K562 (cell line): ENCODE data around the gene ATP2A1. TPM values are rescaled to one million over a fixed set of nuclear protein-coding genes. Genes with fewer than 3 reads are reported as not detected.

Experiments used
- REST ChIP-seq, 2 experiments: fragments of 450-650 bp; formaldehyde crosslinking in 1 of 2; IDR thresholded peaks; 2 replicates each; pipeline versions ENCODE4 v1.4.0 to v1.6.1; 2014 to 2020; ENCODE audit warnings: mild to moderate bottlenecking in 2 of 2, borderline replicate concordance in 1 of 2, low read depth in 1 of 2
- SIX5 ChIP-seq, 2 experiments: IDR thresholded peaks; 2 replicates each; pipeline ENCODE4 v1.6.1; 2011; ENCODE audit warnings: low read length in 2 of 2, borderline replicate concordance in 1 of 2, low read depth in 1 of 2, mild to moderate bottlenecking in 1 of 2, moderate library complexity in 1 of 2; ENCODE audit not compliant: insufficient read depth in 1 of 2
- SRF ChIP-seq, 2 experiments: fragments of 250-450, 450-650 bp in 1 of 2; sonication (Bioruptor Pico) in 1 of 2; sonication (generic) in 1 of 2; formaldehyde crosslinking; IDR thresholded peaks; 2 replicates each; pipeline versions ENCODE4 v1.5.0 to v1.5.1; 2020 to 2022; ENCODE audit warnings: mild to moderate bottlenecking in 1 of 2, missing genetic modification reagents in 1 of 2
- polyA plus RNA-seq, 8 experiments: library from polyadenylated mRNA; depleted of rRNA in 4 of 8; stranded (reverse) in 5 of 8; unstranded in 3 of 8; fragments of >200 nt; fragmentation: Nextera tagmentation in 2 of 8; fragmentation: Illumina TruSeq in 1 of 8; extraction: Ambion mirVana in 2 of 8; extraction: Trizol in 1 of 8; gene quantifications; 2 replicates each; pipeline versions ENCODE4 v1.2.1 to v1.2.3, GENCODE V29; 2011 to 2014; ENCODE audit warnings: inconsistent platforms in 1 of 8, missing spikeins in 1 of 8
- total RNA-seq, 7 experiments: library from RNA; depleted of rRNA in 6 of 7; stranded (reverse); fragments of >200 nt in 6 of 7; fragmentation: Illumina TruSeq in 2 of 7; extraction: Trizol in 2 of 7; gene quantifications; 2 replicates each; pipeline versions ENCODE4 v1.2.1 to v1.2.3, GENCODE V29; 2011 to 2021; ENCODE audit warnings: low replicate concordance in 1 of 7
- TF ChIP-seq, protein P1 (sequence below), 2 experiments: fragments of 450-650 bp in 1 of 2; sonication (generic) in 1 of 2; formaldehyde crosslinking in 1 of 2; IDR thresholded peaks in 1 of 2; conservative IDR thresholded peaks in 1 of 2; 2 replicates each; pipeline versions ENCODE4 v1.6.1 to v1.8.1; 2016 to 2023; ENCODE audit warnings: mild to moderate bottlenecking in 2 of 2, moderate library complexity in 2 of 2, inconsistent platforms in 1 of 2, missing genetic modification reagents in 1 of 2

ATP2A1 gene
- total and polyA plus RNA-seq, 9 of the 15 experiments (the other 6 are each of a cell fraction or from before 2014, with no cell fraction given): 0.25 to 2.6 (median 0.65) TPM

GRCh38 chr16:28905800-28906372, 27.6 kb downstream of the ATP2A1 start (continued):
- TF ChIP-seq REST (IDR thresholded peaks at IDR 0.05; ENCODE audit: borderline replicate concordance): no peak
- TF ChIP-seq REST (CRISPR knock-in tag; IDR thresholded peaks at IDR 0.05; ENCODE audit: low read depth): no peak
- TF ChIP-seq SIX5 (IDR thresholded peaks at IDR 0.05; ENCODE audit: borderline replicate concordance in 1 of 2, insufficient read depth in 1 of 2, low read depth in 1 of 2, low read length in 2 of 2): no peak
- TF ChIP-seq, protein P1, sequence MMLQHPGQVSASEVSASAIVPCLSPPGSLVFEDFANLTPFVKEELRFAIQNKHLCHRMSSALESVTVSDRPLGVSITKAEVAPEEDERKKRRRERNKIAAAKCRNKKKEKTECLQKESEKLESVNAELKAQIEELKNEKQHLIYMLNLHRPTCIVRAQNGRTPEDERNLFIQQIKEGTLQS (IDR thresholded peaks at IDR 0.05): no peak
- TF ChIP-seq, protein P1 (CRISPR knock-in tag; conservative IDR thresholded peaks at IDR 0.05): no peak
- no peak for TF ChIP-seq SRF (CRISPR knock-in tag; IDR thresholded peaks at IDR 0.05)
